ENCODE data around the gene FBLN5.

DNA sequence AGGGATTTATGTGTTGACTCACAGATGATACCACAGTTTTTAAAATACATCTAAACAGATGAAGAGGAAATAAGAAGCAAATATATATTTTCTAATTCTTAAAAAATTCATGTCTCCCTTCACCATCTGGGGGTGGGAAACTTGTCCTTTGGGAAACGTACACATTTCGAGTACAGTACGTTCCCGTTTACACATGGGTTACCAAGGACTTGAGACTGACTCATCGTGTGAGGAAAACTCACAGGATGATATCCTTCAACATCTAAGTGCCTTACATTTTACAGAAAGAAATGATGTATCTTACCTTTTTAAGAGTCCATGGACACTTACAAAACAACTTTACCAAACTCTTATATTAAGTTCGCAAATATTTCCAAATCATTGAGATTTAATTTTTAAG lies 16.0 kb upstream of the FBLN5 start:
- TF ChIP-seq, protein P1, sequence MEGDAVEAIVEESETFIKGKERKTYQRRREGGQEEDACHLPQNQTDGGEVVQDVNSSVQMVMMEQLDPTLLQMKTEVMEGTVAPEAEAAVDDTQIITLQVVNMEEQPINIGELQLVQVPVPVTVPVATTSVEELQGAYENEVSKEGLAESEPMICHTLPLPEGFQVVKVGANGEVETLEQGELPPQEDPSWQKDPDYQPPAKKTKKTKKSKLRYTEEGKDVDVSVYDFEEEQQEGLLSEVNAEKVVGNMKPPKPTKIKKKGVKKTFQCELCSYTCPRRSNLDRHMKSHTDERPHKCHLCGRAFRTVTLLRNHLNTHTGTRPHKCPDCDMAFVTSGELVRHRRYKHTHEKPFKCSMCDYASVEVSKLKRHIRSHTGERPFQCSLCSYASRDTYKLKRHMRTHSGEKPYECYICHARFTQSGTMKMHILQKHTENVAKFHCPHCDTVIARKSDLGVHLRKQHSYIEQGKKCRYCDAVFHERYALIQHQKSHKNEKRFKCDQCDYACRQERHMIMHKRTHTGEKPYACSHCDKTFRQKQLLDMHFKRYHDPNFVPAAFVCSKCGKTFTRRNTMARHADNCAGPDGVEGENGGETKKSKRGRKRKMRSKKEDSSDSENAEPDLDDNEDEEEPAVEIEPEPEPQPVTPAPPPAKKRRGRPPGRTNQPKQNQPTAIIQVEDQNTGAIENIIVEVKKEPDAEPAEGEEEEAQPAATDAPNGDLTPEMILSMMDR (IDR thresholded peaks at IDR 0.05) = no peak
- TF ChIP-seq POLR2A (IDR thresholded peaks at IDR 0.05) = no peak

Data from right lobe of liver (tissue), 4 donors.